Fibroblast of lung (primary cell): ENCODE results near the gene SLC39A6.

Source experiments
- EZH2 ChIP-seq: IDR thresholded peaks from 2 replicates; pipeline ENCODE4 v1.5.1; 2012; ENCODE audit warnings: low read length, control low read depth, mild to moderate bottlenecking; ENCODE audit errors: missing control alignments
- TF ChIP-seq, protein P1 (sequence below), 2 donors: IDR thresholded peaks in 1 of 2; conservative IDR thresholded peaks in 1 of 2; 1 replicate in 1 of 2; 2 replicates in 1 of 2; pipeline ENCODE4 v1.5.1; 2011 to 2012; ENCODE audit warnings: low read length in 2 of 2, control low read depth in 1 of 2, inconsistent platforms in 1 of 2, low read depth in 1 of 2, mild to moderate bottlenecking in 1 of 2

DNA sequence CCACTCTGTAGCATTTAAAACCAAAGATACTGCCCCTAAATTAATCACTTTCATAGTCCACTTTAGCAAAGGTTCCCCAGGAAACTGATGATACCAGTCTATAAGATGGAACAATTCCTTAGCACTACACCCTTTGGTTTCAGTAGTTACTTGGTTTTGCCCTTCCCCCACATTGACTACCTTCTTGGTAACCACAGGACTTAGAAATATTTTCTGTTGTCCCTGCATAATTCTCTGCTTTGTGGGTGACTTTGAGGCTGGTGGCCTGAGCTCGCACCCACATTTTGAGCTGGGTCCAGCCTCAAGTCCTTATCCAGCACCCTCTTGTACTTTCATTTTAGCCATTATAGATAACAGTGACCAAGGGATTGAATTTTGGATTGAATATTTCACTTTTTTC lies 23.6 kb upstream of the SLC39A6 start:
- TF ChIP-seq, protein P1, sequence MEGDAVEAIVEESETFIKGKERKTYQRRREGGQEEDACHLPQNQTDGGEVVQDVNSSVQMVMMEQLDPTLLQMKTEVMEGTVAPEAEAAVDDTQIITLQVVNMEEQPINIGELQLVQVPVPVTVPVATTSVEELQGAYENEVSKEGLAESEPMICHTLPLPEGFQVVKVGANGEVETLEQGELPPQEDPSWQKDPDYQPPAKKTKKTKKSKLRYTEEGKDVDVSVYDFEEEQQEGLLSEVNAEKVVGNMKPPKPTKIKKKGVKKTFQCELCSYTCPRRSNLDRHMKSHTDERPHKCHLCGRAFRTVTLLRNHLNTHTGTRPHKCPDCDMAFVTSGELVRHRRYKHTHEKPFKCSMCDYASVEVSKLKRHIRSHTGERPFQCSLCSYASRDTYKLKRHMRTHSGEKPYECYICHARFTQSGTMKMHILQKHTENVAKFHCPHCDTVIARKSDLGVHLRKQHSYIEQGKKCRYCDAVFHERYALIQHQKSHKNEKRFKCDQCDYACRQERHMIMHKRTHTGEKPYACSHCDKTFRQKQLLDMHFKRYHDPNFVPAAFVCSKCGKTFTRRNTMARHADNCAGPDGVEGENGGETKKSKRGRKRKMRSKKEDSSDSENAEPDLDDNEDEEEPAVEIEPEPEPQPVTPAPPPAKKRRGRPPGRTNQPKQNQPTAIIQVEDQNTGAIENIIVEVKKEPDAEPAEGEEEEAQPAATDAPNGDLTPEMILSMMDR (conservative IDR thresholded peaks at IDR 0.05 in 1 of 2, IDR thresholded peaks at IDR 0.05 in 1 of 2; ENCODE audit: low read depth in 1 of 2, low read length in 2 of 2), result no peak
- TF ChIP-seq EZH2, result no peak
